Measurements from ENCODE around the gene CFAP100. TPM values are rescaled to one million over a fixed set of nuclear protein-coding genes. Genes with fewer than 3 reads are reported as not detected.

The CFAP100 gene
- total and polyA plus RNA-seq, 9 of the 15 experiments (the other 6 are each of a cell fraction or from before 2014, with no cell fraction given): not detected

GRCh38 chr3:126389112-126389793 is 5.5 kb upstream of the CFAP100 start (continued):
- TF ChIP-seq, protein P1, sequence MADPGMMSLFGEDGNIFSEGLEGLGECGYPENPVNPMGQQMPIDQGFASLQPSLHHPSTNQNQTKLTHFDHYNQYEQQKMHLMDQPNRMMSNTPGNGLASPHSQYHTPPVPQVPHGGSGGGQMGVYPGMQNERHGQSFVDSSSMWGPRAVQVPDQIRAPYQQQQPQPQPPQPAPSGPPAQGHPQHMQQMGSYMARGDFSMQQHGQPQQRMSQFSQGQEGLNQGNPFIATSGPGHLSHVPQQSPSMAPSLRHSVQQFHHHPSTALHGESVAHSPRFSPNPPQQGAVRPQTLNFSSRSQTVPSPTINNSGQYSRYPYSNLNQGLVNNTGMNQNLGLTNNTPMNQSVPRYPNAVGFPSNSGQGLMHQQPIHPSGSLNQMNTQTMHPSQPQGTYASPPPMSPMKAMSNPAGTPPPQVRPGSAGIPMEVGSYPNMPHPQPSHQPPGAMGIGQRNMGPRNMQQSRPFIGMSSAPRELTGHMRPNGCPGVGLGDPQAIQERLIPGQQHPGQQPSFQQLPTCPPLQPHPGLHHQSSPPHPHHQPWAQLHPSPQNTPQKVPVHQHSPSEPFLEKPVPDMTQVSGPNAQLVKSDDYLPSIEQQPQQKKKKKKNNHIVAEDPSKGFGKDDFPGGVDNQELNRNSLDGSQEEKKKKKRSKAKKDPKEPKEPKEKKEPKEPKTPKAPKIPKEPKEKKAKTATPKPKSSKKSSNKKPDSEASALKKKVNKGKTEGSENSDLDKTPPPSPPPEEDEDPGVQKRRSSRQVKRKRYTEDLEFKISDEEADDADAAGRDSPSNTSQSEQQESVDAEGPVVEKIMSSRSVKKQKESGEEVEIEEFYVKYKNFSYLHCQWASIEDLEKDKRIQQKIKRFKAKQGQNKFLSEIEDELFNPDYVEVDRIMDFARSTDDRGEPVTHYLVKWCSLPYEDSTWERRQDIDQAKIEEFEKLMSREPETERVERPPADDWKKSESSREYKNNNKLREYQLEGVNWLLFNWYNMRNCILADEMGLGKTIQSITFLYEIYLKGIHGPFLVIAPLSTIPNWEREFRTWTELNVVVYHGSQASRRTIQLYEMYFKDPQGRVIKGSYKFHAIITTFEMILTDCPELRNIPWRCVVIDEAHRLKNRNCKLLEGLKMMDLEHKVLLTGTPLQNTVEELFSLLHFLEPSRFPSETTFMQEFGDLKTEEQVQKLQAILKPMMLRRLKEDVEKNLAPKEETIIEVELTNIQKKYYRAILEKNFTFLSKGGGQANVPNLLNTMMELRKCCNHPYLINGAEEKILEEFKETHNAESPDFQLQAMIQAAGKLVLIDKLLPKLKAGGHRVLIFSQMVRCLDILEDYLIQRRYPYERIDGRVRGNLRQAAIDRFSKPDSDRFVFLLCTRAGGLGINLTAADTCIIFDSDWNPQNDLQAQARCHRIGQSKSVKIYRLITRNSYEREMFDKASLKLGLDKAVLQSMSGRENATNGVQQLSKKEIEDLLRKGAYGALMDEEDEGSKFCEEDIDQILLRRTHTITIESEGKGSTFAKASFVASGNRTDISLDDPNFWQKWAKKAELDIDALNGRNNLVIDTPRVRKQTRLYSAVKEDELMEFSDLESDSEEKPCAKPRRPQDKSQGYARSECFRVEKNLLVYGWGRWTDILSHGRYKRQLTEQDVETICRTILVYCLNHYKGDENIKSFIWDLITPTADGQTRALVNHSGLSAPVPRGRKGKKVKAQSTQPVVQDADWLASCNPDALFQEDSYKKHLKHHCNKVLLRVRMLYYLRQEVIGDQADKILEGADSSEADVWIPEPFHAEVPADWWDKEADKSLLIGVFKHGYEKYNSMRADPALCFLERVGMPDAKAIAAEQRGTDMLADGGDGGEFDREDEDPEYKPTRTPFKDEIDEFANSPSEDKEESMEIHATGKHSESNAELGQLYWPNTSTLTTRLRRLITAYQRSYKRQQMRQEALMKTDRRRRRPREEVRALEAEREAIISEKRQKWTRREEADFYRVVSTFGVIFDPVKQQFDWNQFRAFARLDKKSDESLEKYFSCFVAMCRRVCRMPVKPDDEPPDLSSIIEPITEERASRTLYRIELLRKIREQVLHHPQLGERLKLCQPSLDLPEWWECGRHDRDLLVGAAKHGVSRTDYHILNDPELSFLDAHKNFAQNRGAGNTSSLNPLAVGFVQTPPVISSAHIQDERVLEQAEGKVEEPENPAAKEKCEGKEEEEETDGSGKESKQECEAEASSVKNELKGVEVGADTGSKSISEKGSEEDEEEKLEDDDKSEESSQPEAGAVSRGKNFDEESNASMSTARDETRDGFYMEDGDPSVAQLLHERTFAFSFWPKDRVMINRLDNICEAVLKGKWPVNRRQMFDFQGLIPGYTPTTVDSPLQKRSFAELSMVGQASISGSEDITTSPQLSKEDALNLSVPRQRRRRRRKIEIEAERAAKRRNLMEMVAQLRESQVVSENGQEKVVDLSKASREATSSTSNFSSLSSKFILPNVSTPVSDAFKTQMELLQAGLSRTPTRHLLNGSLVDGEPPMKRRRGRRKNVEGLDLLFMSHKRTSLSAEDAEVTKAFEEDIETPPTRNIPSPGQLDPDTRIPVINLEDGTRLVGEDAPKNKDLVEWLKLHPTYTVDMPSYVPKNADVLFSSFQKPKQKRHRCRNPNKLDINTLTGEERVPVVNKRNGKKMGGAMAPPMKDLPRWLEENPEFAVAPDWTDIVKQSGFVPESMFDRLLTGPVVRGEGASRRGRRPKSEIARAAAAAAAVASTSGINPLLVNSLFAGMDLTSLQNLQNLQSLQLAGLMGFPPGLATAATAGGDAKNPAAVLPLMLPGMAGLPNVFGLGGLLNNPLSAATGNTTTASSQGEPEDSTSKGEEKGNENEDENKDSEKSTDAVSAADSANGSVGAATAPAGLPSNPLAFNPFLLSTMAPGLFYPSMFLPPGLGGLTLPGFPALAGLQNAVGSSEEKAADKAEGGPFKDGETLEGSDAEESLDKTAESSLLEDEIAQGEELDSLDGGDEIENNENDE (IDR thresholded peaks at IDR 0.05; ENCODE audit: low read depth, low read length): no peak
- no peak for TF ChIP-seq ZNF12 (CRISPR knock-in tag; IDR thresholded peaks at IDR 0.05)
- TF ChIP-seq TEAD1 (CRISPR knock-in tag; IDR thresholded peaks at IDR 0.05): 0 out of 4 replicates have a peak, but pooled peaks of 1 of the 2 experiments have one; percentile 27
- TF ChIP-seq ZNF239 (CRISPR knock-in tag; IDR thresholded peaks at IDR 0.05): no peak
- TF ChIP-seq E2F1 (CRISPR knock-in tag; IDR thresholded peaks at IDR 0.05): no peak
- TF ChIP-seq NR4A1 (CRISPR knock-in tag; IDR thresholded peaks at IDR 0.05): no peak
- TF ChIP-seq NR4A1 (tag; IDR thresholded peaks at IDR 0.05): no peak
- TF ChIP-seq MIER1 (IDR thresholded peaks at IDR 0.05; ENCODE audit: low read depth): no peak
- no peak for TF ChIP-seq POU5F1 (IDR thresholded peaks at IDR 0.05; ENCODE audit: borderline replicate concordance, low read depth, low read length, partially characterized antibody)
- no peak for TF ChIP-seq ZNF165 (CRISPR knock-in tag; IDR thresholded peaks at IDR 0.05; ENCODE audit: borderline replicate concordance)
- TF ChIP-seq SMARCA4 (IDR thresholded peaks at IDR 0.05): no peak
- TF ChIP-seq DDX20 (tag; IDR thresholded peaks at IDR 0.05; ENCODE audit: low read depth): no peak
- TF ChIP-seq ELK3 (CRISPR knock-in tag; IDR thresholded peaks at IDR 0.05): no peak
- TF ChIP-seq RFX5 (IDR thresholded peaks at IDR 0.05; ENCODE audit: low read depth, low read length): no peak
- no peak for TF ChIP-seq PCBP1 (IDR thresholded peaks at IDR 0.05; ENCODE audit: low read depth, low read length, poor library complexity, severe bottlenecking)

Measured in K562 (cell line).